Amniotic stem cell (primary cell): ENCODE measurements around the gene CNPY1.

Experiments used
- DNase-seq: peaks from one replicate; lab custom pipeline; 2025; lab: John Stamatoyannopoulos, UW

Gene CNPY1

GRCh38 chr7:155489158-155489840, 57.1 kb downstream of the CNPY1 start:
- DNase-seq, result no peak

GRCh38 chr7:155488483-155489127, 57.8 kb downstream of the CNPY1 start:
- no peak for DNase-seq

GRCh38 chr7:155487509-155488482, 58.6 kb downstream of the CNPY1 start:
- no peak for DNase-seq

GRCh38 chr7:155486783-155487508, 59.4 kb downstream of the CNPY1 start:
- DNase-seq, result no peak

GRCh38 chr7:155484483-155485399, 61.6 kb downstream of the CNPY1 start:
- DNase-seq, result no peak

- DNase-seq, result no peak
Observed at GRCh38 chr7:155483868-155484325, 62.5 kb downstream of the CNPY1 start.

GRCh38 chr7:155483245-155483644, 63.1 kb downstream of the CNPY1 start:
- no peak for DNase-seq

GRCh38 chr7:155482511-155483183, 63.7 kb downstream of the CNPY1 start:
- no peak for DNase-seq

GRCh38 chr7:155481764-155482163, 64.6 kb downstream of the CNPY1 start:
- DNase-seq, result no peak

- no peak for DNase-seq
Observed at GRCh38 chr7:155477476-155477875, 68.9 kb downstream of the CNPY1 start.

GRCh38 chr7:155471718-155472117, 74.6 kb downstream of the CNPY1 start:
- DNase-seq, result no peak

- DNase-seq, result no peak
Observed at GRCh38 chr7:155470686-155471638, 75.4 kb downstream of the CNPY1 start.

GRCh38 chr7:155470186-155470487, 76.2 kb downstream of the CNPY1 start:
- DNase-seq, result no peak

GRCh38 chr7:155469311-155470185, 76.8 kb downstream of the CNPY1 start:
- DNase-seq, result no peak

- no peak for DNase-seq
Observed at GRCh38 chr7:155468785-155469148, 77.6 kb downstream of the CNPY1 start.

- DNase-seq, result no peak
Observed at GRCh38 chr7:155467846-155468784, 78.2 kb downstream of the CNPY1 start.
